ENCODE measurements around the gene ASB6.
"Not testable (repeated sequence)": the region's sequence is repeated elsewhere in the genome, so short reads cannot be mapped to it uniquely, and the experiment has no call there.

Gene ASB6

GRCh38 chr9:129665814-129666520 is 24.0 kb upstream of the ASB6 start:
- no peak for DNase-seq

DNA sequence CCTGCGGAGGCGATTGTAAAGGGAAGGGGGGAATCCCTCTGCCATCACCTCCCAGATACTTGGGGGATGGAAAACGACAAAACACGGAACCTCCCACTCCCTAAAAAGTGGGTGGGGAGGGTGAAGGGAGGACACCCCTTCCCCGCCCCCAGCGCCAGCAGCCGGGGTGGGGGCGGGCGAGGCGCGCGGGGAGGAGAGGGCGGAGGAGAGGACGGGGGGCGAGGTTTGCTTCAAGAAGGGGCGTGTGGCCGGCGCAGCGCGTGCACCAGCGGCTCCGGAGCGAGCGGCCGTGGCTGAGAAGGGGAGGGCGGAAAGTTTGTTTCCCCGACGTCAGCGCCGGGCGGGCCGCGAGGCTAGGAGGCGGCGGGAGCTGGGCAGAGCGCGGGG is 23.4 kb upstream of the ASB6 start, which contains the start of gene PRRX2:
Gene PRRX2 (plus strand): TSS at position 259 of the 387 bp plus-strand sequence. CDS start 221 bp downstream, outside the sequence.
- no peak for DNase-seq

DNA sequence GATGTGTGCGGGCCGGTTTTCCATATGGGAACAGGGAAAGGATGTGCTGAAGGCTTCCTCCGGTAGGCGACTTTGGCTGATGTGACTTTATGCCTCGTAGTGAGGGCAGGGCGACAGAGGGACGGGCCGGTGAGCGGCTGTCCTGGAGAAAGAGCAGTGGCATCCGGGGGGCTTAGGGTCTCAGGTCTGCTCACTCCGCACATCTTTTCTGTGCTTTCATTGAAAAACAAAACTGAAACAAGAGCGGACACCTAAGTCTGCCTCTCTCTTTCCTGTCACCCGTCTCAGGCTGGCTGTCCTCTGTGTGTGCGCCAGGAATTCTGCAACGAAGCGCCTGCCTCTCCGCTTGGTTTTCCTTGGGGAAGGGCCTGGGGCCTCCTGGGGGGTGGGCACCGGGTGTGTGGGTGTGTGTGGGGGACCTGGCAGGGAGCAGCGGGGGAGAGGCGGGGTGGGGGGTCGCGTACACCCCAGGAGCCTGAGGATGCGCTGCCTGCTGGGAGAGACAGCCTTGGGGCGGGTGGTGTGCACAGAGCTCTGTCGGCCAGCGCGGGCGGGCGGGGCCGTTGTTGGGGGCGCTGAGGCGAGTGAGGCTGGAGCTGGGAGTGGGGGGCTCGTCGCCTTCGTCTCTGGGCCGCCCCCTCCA is 22.9 kb upstream of the ASB6 start:
- DNase-seq = no peak

- DNase-seq = not testable (repeated sequence)
These were observed 20.3 kb upstream of the ASB6 start for GRCh38 chr9:129662239-129662638.

- DNase-seq = no peak
These were observed 19.1 kb upstream of the ASB6 start for GRCh38 chr9:129661029-129661428.

DNA sequence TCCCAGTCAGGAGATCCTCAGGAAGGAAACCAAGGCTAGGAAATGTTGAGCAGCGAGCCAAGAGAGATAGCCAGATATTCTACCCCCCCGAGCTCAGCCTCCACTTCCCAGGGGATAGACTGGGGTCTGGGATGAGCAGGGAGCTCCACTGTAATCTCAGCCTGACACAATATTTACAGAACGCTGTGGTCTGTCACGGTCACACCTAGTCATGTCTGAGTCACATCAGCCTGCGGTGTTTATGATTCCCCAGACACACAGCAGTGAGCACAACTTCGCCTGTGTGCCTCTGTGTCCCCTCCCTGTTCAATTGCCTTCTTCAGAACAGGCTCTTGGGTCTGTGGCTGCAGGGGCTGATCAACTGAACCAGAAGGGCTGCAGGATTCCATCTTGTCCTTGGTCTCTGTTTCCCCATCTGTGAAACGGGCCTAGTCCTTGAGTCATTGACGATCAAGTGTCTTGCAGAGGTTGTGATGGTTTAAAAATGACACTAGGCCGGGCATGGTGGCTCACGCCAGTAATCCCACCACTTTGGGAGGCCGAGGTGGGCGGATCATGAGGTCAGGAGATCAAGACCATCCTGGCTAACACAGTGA is 14.9 kb upstream of the ASB6 start:
- no peak for DNase-seq

- no peak for DNase-seq
These were observed 13.7 kb upstream of the ASB6 start for GRCh38 chr9:129655696-129656095.

GRCh38 chr9:129655154-129655553 is 13.2 kb upstream of the ASB6 start:
- no peak for DNase-seq

GRCh38 chr9:129654554-129655040 is 12.6 kb upstream of the ASB6 start:
- DNase-seq = no peak

DNA sequence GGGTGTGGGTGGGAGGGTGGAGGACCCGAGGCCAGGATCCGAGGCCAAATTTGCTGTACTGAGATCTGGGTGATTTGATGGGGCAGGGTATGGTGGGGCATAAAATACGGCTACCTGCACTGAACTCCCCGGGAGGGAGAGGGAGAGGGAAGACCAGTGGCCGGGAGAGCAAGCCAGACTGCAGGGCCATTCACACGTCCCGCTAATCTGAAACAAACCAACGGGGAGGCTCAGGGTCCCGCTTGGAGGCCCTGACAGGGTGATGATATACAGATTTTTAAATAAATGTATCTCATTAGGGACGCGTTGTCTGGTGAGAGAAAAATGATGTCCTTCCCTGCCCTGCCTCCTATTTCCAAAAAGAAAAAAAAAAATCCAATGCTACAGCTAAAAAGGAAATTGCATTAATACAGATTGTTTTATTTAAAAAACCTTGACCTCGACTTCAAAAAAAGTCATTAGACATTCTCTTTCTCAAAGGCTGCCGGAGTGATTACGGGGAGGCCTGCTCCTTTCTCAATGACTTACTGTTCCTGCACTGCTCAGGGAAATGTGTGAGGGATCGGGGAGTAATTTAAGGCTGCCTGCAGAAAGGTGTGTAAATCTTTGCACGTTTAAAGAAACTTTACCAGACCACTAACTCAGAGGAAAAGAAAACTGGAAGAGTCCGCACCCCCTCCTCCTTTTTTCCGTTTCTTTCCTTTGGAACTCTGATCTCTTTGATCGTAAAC is 12.0 kb upstream of the ASB6 start:
- no peak for DNase-seq

- no peak for DNase-seq
These were observed 8.8 kb upstream of the ASB6 start for GRCh38 chr9:129650680-129651235.

DNA sequence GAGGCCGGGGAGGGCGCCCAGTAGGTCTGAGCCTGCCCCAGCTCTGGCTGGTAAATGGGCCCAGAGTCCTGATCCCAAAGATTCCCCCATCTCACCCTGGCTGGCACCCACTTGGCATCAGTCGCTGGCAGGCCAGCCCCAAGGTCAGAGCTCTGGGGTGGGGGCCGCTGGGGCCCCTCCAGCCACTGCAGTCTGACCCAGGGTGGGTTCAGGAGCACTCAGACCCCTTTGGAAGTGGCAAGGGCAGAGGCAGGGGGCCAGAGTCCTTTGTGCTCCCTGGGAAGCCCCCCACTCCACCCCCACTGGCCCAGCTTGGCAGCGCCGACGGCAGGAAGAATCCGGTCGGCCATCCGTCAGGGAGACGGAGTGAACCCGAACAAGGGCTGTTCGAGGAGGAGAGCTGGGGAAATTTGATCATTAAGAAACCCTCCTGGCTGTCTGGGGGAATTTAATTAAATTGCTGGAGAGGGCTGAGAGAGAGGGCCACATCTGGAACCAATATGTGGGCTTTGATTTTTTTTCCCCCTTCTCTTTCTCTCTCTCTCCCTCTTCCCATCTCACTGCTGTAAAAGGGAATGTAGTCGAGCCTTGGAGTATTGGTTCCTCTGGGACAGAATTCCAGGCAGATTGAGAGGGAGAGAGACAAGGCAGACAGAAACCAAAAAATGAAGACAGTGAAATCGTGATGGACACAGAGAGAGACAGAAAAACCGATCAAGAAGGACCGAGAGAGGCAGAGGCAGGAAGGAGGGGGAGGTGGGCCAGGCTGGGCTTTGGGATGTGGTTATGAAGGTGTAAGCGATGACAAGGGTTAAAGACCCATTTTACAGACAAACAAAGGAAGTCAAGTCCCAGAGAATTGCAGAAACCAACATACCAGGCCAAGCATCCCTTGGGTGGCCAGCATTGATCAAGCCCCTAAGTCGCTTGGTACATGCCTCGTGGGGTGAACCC is 8.1 kb upstream of the ASB6 start:
- no peak for DNase-seq

GRCh38 chr9:129648764-129649115 is 6.8 kb upstream of the ASB6 start:
- DNase-seq = no peak

DNA sequence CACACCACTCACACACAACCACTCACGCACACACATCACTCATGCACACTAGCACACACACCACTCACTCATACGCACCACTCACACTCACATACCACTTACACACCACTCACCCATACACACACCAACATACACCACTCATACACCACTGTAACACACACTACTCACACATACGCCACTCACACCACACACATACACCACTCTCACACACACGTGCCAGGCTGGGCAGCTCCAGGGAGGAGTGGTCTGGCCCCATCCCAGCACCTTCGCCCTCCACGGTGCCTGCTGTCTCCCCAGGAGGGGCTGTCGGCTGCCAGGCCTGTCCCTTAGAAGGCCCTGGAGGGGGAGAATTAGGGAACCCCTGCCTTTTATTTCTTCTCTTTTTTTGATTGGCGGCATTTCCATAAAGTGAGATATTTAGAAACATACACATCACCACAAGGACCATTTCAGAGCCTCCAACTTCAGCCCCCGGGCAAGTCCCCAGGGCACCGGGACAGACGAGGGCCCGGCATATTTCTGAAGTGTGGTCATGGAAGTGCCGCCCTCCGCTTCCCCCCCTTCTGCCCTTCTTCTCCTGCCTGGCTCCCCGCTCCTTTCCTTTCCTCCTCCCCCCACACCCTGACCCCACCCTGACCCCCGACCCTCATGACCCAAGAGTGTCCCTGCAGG is 6.3 kb upstream of the ASB6 start:
- no peak for DNase-seq

- DNase-seq = no peak
These were observed 5.7 kb upstream of the ASB6 start for GRCh38 chr9:129647635-129648034.

GRCh38 chr9:129646654-129647053 is 4.7 kb upstream of the ASB6 start:
- no peak for DNase-seq

GRCh38 chr9:129646252-129646651 is 4.3 kb upstream of the ASB6 start:
- DNase-seq = no peak

GRCh38 chr9:129644902-129645301 is 3.0 kb upstream of the ASB6 start:
- DNase-seq = no peak

DNA sequence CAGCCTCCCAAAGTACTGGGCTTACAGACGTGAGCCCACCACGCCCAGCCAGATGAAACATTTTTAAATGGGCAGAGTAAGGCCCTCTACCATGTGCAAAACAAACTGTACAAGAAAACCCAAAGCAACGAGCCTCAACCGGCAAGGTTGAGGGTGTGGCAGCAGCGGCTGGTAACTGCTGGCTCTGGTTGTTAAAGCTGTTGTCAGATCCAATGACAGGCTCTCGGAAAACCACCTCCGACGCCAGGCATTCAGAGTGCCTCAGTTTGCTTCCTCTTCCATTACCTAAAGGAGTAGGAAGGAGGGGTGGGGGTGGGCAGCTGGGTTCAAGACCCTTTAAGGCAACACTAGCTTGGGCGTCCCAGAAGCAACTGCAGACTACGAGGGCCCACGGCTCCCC is 2.4 kb upstream of the ASB6 start:
- DNase-seq = no peak

DNA sequence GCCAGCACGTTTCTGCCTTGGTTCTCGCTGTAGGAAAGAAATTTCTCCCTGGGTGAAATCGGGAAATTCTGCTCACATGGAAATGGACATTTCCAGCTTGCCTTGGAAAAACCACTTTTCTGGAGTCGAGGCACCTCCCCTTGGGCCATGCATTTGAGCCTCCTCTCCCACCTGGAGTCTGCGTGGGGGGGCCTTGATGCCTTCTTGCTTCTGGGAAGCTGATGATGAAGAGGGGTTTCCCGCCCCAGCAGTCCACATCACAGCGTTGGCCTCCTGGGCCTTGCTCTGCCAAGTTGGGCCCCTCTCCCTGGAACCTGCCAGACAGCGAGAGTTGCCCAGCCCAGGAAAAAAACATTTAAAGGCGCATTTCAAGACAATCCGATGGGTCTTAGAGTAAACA is 1.8 kb upstream of the ASB6 start:
- DNase-seq = no peak

Data from activated CD4-positive, CD25-positive, alpha-beta regulatory T cell (primary cell).